HUDEP-2 (cell line): Measurements from ENCODE around the gene CDK7.

ENCODE experiments used
- DNase-seq, 76 experiments: peaks; one replicate each; lab custom pipeline; 2025; ENCODE audit not compliant: unreplicated experiment in 76 of 76; lab: John Stamatoyannopoulos, UW

Gene CDK7

DNA sequence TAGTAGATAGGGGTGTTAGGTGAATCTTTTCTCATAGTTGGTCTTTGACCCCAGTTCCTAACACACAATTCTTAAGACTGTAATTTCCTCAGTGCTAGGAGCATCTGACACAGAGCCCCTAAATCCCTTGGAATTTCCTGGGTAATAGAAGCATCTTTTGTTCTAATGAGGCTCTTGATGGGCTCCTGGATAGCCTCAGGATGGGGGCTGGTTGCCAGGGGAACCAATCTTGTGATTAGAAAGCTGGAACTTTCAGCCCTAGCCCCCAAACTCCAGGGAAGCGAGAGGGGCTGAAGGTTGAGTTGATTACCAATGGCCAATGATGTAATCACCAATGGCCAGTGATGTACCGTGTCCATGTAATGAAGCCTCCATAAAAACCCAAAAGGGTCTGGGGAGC is 53.4 kb downstream of the CDK7 start:
- DNase-seq, result no peak

DNA sequence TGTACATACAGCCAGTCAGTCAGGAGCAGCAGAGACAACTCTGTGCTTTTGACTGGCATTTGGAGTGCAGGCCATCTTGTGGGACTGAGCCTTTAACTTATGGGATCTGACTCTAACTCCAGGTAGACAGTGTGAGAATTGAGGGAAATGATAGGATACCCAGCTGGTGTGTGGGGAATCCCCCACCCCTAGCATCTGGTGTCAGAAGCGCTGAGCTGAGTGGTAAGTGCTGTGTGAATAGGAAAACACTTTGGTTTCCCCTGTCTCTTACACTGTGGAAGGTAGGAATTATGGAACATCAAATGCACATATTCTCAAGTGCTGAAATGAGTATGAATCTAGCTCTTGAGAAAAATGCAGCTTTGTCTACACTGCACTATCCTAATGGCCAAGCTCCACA is 54.0 kb downstream of the CDK7 start:
- no peak for DNase-seq

- no peak for DNase-seq
Observed at GRCh38 chr5:69292306-69292705, 57.6 kb downstream of the CDK7 start.

- no peak for DNase-seq
Observed at GRCh38 chr5:69293882-69294281, 59.2 kb downstream of the CDK7 start.

DNA sequence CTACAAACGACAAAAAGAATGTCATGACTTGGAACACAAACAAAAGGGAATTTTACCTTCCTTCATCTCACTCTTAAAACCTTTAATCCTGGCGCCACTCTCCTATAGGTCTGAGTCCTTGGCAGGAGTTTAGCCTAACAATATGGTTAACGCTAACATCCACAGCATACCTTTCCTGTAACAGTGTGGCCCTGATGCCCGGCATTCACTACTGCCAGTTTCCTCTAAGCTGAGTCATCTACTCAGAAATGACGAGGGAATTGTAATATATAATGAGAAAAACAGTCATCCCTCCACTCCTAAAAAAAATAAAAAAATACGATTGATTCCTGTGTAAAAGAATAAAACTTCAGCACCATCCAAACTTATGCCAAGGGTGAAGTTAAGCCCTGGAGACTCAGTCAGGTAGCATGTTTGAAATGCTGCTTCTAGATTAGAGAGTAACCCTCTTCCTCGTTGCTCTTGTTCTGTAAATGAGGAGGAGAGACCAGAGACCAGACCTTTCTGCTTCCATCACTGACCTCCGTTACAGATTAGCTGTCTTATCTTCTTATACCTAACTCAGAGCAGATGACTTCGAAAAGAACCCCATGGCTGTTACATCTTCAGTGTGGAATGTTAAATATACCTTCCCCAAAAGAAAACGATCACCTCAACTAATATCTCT is 60.5 kb downstream of the CDK7 start:
- no peak for DNase-seq

GRCh38 chr5:69299625-69300024 is 64.9 kb downstream of the CDK7 start:
- DNase-seq, result no peak

DNA sequence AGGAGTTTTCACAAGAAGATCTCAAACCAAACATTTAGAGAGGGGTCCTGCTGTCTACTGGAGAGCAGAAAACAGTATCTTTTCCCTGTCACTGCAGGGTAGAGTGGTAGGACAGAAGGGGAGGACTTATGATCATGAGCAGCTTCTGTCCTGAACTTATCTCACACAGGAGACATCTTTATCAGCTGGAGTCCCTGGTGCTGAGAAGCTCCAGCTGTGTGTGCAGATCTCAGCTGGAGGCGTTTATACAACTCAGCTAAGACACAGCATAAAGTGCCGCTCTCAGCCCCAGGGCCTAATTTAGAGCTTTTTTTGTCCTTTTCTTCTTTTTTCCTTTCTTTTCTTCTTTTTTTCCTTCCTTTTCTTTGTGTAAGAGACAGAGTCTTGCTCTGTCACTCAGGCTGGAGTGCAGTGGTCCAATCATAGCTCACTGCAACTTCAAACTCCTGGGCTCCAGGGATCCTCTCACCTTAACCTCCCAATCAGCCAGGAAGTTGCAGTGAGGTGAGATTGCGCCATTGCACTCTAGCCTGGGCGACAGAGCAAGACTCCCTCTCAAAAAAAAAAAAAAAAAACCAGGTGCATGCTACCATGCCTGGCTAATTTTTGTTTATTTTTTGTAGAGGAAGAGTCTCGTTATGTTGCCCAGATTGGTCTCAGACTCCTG is 66.0 kb downstream of the CDK7 start:
- DNase-seq, result peak in 61 of 76 experiments; percentile 3 to 77 (median 36)

DNA sequence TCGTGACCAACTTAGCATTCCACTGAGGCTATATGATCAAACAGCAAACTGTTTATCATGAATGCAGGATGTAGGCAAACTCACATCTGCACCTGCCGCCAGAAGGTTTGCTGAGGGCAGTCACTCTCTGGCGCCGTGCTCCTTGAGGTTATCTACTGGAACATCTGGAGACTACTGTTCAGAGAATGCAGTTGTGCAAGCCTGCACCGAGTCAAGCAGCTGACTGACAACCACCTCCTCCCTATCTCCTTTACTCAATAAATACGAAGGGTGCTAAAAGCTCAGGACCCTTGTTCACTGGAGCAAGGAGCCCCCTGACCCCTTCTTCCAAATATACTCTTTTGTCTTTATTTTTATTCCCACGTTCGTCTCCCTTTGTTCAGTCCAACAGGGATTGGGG is 70.8 kb downstream of the CDK7 start:
- DNase-seq, result peak in 28 of 76 experiments; percentile 2 to 74 (median 18)

- DNase-seq, result no peak
Observed at GRCh38 chr5:69308046-69308553, 73.4 kb downstream of the CDK7 start.

GRCh38 chr5:69309380-69309779 is 74.7 kb downstream of the CDK7 start:
- no peak for DNase-seq

- no peak for DNase-seq
Observed at GRCh38 chr5:69312459-69313160, 77.9 kb downstream of the CDK7 start.

- no peak for DNase-seq
Observed at GRCh38 chr5:69313428-69313827, 78.7 kb downstream of the CDK7 start.

GRCh38 chr5:69315972-69316371 is 81.3 kb downstream of the CDK7 start:
- no peak for DNase-seq

DNA sequence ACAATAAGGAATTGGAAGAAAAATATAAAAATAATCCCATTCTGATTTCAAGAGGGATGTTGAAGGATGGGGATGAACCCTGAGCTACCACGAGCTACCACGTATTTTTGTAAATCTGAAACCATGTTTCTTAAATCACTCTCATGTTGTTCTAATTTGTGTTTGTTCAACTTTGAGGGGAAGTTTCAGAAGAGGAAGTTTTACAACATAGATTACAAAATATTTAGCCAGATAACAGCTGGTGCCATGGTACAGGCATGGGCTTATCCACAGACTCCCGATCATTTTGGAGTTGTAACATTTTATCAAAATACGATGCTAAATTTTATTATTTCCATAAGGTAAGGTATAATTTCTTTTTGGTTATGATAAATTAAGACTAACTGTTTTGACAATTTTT is 82.7 kb downstream of the CDK7 start:
- DNase-seq, result no peak

DNA sequence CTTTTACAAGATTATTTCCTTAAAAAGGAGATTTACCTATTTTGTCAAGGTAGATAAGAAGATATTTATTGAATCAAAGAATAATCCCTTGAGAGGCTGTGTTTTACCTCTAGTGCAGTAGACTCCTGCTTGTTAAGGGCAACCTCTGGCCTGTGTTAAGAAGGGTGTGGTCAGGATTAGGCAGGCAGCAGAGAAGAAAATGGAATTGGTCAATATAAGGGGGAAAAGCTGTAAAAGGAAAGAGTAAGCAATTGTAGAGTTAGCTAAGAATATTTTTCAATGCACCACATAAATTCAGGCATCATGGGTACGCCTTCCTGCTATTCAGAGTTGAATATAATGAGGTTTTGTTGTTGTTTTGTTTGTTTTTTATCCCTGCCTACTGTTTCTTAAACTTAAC is 91.7 kb downstream of the CDK7 start:
- DNase-seq, result no peak
